Activated naive CD8-positive, alpha-beta T cell treated with anti-CD3 and anti-CD28 coated beads, Interleukin-2, amount 10 ng/mL, durations not matched to agents 7 days and 5 days (primary cell): ENCODE data around the gene LAPTM4A. TPM values are rescaled to one million over a fixed set of nuclear protein-coding genes. Genes with fewer than 3 reads are reported as not detected.

Experiments used
- ATAC-seq: fragments of 150-1000 bp; cut with Tn5 transposase; one replicate; pipeline ENCODE4 v1.10.0; 2021; ENCODE audit warnings: low read depth, moderate library complexity
- POLR2A ChIA-PET: fragments of 350-600 bp; sonication (Branson Sonifier 250); formaldehyde crosslinking; loops from one replicate; lab custom pipeline; 2021; ENCODE audit warnings: antibody characterized with exemption; lab: Charles Lee
- DNase-seq: peaks from one replicate; pipeline ENCODE4 v3.0.0; 2021
- H3K27ac Mint-ChIP-seq: one replicate; pipeline ENCODE4 v1.8.0; 2022; ENCODE audit warnings: mild to moderate bottlenecking, mixed read lengths
- H3K27me3 Mint-ChIP-seq: one replicate; pipeline ENCODE4 v1.8.0; 2022; ENCODE audit warnings: mild to moderate bottlenecking, moderate library complexity, mixed read lengths
- H3K36me3 Mint-ChIP-seq: one replicate; pipeline ENCODE4 v1.8.0; 2021; ENCODE audit warnings: mild to moderate bottlenecking, mixed read lengths
- H3K4me1 Mint-ChIP-seq: one replicate; pipeline ENCODE4 v1.8.0; 2021; ENCODE audit warnings: mixed read lengths
- H3K4me3 Mint-ChIP-seq: one replicate; pipeline ENCODE4 v1.8.0; 2022; ENCODE audit warnings: mild to moderate bottlenecking, moderate library complexity, mixed read lengths
- H3K9me3 Mint-ChIP-seq: one replicate; pipeline ENCODE4 v1.8.0; 2021; ENCODE audit warnings: mixed read lengths
- total RNA-seq, 2 experiments: library from RNA; stranded (reverse); gene quantifications; one replicate each; pipeline ENCODE4 v1.2.3, GENCODE V29; 2021

The LAPTM4A gene
- total RNA-seq, 2 experiments from 2014 or later = 27.2 to 31.8 TPM

DNA sequence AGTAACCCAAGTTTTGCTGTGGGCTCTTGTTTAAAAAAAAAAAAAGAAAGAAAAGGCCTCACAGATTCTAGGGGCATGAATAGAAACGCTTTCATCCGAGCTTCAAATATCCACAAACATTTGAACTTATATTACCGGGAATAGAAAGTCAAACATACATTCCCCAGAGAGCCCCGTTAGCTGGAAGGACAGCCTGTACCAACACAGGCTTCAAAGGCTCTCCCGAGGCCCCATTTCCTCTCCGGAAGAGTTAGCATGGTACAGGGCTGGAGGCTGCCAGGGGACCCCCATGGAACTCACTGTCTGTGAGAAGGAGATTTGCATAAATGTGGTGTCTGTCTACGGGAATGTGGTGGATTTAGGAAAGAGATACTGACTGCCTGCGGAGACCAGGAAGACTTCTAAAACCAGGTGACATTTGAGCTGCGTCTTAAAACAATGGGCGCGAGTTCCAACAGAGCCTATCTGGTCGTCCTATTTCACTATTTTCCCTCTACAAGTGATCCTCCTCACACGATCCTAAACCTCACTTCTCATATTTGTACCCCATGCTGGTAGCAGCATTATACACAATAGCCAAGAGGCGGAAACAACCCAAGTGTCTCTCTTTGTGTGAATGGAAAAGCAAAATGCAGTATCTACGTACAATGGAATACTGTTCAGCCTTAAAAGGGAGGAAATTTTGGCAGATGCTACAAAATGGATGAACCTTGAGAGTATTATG lies 38.1 kb downstream of the LAPTM4A start:
- Mint-ChIP-seq H3K4me3 (peak overlapping the region; percentile 58), H3K4me1 (peaks cover 1% of the 10 kb centered on the region), H3K27me3 (peaks cover 46% of the 10 kb centered on the region), H3K27ac (no peak overlapping the region), H3K36me3 (no peaks in the 10 kb centered on the region), H3K9me3 (no peaks in the 10 kb centered on the region)
- ATAC-seq (no peak), DNase-seq (no peak)
- POLR2A ChIA-PET = interaction anchor here (0.5 kb wide), 1 partner anchor 347 kb away, joined by 7 read pairs; no protein-coding TSS in a partner anchor

DNA sequence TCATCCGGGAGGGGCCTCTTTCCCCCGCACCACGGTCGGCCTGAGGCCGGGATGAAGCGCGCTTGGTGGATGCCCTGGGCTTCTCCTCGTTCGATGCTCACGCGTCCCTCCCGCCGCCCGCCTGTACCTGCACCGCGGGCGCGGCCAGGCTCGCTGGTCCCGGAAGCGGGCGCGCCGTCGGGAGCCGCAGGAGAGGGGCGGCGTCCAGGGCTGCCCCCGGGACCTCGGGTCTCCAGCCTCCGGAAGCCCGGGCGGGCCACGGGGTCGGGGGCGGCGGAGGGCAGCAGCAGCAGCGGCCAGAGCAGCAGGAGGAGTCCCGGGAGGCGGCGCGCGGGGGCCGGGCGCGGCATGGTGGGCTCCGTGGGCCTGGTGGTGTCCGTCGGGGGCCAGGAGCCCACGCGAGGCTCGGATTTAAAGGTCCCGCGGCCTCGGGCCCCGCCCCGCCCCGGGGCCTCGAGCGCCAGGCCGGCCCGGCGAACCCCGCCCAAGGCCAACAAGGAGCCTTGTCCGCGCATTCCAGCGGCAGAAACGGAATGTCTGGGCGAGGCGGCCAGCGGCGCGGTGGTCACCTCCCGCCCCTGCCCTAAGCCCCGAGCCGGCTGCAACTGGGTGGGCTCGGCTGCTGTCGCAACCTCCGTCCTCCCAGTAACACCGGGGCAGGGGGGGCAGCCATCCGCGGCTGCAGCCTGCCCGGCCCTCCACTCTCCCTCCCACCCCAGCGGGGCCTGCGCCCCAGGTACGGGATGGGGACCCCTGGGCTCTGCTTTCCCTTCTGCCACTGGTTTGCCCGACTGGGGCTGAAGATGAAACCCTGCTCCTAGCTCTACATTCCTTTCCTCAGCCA lies 38.9 kb downstream of the LAPTM4A start, which contains the start of gene MATN3:
TSS of gene MATN3 (minus strand) at position 387 of the 844 bp plus-strand sequence. CDS start at position 350, 37 bp downstream.
- Mint-ChIP-seq H3K27me3 (peaks cover 46% of the 10 kb centered on the region), H3K27ac (no peak within 1 kb of the TSS), H3K4me1 (peaks cover 1% of the 10 kb centered on the region), H3K4me3 (peak within 1 kb of the TSS; percentile 58), H3K36me3 (no peaks in the 10 kb centered on the region), H3K9me3 (no peaks in the 10 kb centered on the region)
- DNase-seq = peak; percentile 46
- peak; percentile 56 for ATAC-seq
- POLR2A ChIA-PET = interaction anchor here (0.5 kb wide), 1 partner anchor 346 kb away, joined by 7 read pairs; no protein-coding TSS in a partner anchor

DNA sequence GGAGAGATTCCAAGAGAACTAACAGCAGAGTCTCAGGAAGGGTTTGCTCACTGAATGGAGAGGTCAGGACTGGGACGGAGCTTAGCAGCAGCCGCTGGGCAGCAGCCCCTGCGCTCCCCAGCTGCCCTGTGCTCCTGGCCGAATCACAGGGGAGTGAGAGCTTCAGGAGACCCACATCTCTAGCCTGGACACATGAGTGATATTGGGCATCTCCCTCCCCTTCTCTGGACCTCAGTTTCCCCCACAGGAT lies 39.5 kb downstream of the LAPTM4A start:
- Mint-ChIP-seq H3K4me3 (peak overlapping the region; percentile 31), H3K27me3 (peaks cover 48% of the 10 kb centered on the region), H3K4me1 (peaks cover 1% of the 10 kb centered on the region), H3K36me3 (no peaks in the 10 kb centered on the region), H3K27ac (no peak overlapping the region), H3K9me3 (no peaks in the 10 kb centered on the region)
- no peak for DNase-seq
- no peak for ATAC-seq
- POLR2A ChIA-PET = no interaction called here

DNA sequence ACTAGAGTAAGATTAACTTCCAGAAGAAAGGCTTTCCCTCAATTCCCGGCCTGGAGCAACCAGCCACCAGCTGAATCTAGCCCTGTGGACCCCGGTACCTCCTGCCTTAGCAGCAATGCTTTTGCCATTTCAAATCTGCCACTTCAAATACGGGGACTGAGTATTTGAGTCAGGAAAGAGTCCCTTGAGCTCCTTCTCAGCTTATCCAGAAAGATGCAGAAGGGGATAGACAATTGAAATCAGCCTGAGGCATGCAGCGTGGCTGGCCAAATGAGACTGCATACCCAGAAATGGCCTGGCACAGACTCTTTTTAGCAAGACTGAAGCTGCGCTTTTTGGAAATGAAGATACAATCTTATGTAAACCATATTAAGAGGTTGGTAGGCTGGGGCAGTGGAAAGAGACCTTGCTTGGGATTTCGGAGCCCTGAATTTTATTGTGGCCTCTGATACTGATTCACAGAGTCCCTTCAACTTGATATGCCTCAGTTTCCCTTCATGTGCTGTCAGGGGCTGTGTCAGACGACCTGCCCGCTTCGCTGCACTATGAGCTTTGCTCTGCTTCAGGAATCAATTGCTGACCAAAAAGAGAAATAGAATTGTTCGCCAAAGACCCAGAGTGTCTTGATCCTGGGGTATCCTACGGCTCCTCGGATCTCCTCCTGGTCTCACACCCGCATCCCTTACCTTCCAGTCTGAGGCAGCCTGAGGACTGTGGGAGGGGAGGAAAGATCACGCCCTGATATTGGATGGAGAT lies 40.0 kb downstream of the LAPTM4A start:
- Mint-ChIP-seq H3K27ac (no peak overlapping the region), H3K27me3 (peaks cover 48% of the 10 kb centered on the region), H3K4me1 (peaks cover 1% of the 10 kb centered on the region), H3K36me3 (no peaks in the 10 kb centered on the region), H3K9me3 (no peaks in the 10 kb centered on the region), H3K4me3 (peak overlapping the region; percentile 31)
- ATAC-seq (no peak), DNase-seq (no peak)
- POLR2A ChIA-PET = no interaction called here

DNA sequence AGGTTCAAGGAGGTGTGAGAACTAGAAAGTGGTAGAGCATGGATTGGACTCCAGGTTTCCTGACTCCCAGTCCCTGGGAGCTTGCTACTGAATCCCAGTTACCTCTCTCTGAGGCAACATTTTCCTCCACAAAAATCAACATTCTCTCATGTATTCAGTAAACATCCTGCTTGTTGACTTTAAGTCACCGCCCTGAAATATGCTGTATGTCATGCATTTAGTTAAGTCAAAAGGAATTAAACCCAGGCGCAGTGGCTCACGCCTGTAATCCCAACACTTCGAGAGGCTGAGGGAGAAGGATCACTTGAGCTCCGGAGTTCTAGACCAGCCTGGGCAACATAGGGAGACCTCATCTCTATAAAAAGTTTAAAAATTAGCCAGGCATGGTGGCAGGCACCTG lies 42.7 kb downstream of the LAPTM4A start:
- H3K36me3 Mint-ChIP-seq = no peaks in the 10 kb centered on the region
- no peak for DNase-seq
- POLR2A ChIA-PET = no interaction called here
- H3K9me3 Mint-ChIP-seq = no peaks in the 10 kb centered on the region
- H3K4me3 Mint-ChIP-seq = no peak overlapping the region
- ATAC-seq = no peak
- peaks cover 40% of the 10 kb centered on the region for H3K27me3 Mint-ChIP-seq
- H3K27ac Mint-ChIP-seq = no peak overlapping the region
- H3K4me1 Mint-ChIP-seq = peaks cover 1% of the 10 kb centered on the region

DNA sequence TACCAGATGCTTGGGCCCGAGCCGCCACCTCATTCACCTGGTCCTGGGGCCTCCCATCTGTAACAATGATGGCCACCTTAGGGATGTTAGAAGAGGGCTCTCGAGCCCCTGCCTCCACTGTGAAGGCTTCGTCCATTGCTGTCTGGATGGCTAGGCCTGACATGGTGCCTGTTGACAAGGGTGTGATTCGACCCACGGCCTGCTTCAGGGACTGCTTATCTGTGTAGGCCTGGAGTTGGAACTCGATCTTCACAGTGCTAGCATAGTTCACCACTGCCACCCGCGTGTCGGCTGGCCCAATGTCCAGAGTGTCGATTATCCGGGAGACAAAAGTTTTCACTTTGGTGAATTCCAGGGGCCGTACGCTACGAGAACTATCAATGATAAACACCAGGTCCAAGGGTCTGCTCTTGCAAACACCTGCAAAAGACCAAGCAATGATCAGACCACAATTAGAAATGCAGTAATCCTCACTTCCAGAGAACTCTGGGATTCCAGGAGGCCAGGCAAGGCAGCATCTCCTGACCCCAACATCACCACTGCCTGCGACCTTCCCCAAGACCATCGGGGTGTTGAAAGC lies 45.4 kb downstream of the LAPTM4A start:
- ATAC-seq = no peak

DNA sequence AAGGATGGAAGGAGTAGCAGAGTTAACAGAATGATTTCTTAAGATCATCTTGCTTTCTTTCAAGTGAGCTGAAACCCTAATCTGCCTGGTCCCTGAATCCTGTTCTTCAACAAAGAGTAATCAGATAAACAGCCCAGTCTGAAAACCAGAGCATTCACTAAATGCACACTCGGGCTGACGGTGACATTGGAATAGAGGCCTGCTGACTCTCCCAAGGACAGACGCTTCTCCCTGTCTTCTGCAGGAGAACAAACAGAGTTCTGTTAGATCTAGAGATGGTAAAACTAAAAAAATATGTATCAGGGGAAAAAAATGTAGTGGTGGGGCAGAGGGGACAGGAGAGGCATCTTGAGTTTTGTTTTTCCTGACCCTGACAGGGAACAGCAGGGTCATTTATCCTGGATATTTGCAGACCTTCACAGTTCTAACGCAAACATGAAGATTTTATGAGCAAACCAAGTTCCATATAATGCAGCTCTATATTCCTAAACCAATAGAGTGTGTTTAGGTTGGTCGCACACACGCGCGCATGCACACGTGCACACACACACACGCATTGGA lies 46.3 kb downstream of the LAPTM4A start:
- DNase-seq = no peak
- Mint-ChIP-seq H3K27me3 (peaks cover 25% of the 10 kb centered on the region), H3K4me3 (no peak overlapping the region), H3K27ac (no peak overlapping the region), H3K36me3 (no peaks in the 10 kb centered on the region), H3K4me1 (no peaks in the 10 kb centered on the region), H3K9me3 (no peaks in the 10 kb centered on the region)
- POLR2A ChIA-PET = interaction anchor here (0.6 kb wide), 1 partner anchor 125 kb away, joined by 3 read pairs; no protein-coding TSS in a partner anchor
- no peak for ATAC-seq

More for the DNA sequence above, 45.4 kb downstream of the LAPTM4A start:
- no peaks in the 10 kb centered on the region for H3K36me3 Mint-ChIP-seq
- peaks cover 30% of the 10 kb centered on the region for H3K27me3 Mint-ChIP-seq
- DNase-seq = no peak
- POLR2A ChIA-PET = interaction anchor here (0.6 kb wide), 1 partner anchor 124 kb away, joined by 3 read pairs; no protein-coding TSS in a partner anchor
- no peak overlapping the region for H3K4me3 Mint-ChIP-seq
- no peaks in the 10 kb centered on the region for H3K4me1 Mint-ChIP-seq
- no peaks in the 10 kb centered on the region for H3K9me3 Mint-ChIP-seq
- no peak overlapping the region for H3K27ac Mint-ChIP-seq

DNA sequence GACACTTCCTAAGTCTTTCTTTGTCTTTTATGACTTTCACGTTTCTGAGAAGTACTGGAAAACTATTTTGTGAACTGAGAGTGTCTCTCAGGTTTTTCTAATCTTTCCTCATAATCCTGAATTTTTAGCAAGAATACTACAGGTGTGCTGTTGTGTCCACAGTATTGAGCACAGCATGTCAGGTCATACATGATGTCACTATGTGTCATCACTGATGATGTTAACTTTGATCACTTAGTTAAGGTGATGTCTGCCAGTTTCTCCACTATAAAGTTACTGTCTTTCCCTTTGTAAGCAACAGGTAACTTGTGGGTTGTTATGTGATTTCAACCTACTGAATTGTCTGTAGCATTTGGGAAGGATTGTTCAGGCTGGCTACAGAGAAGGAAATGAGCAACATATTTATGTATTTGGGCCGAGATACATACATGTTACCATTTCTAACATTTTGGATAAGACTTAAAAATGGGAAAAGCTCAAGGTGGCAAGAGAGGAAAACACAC lies 50.0 kb downstream of the LAPTM4A start:
- no peaks in the 10 kb centered on the region for H3K36me3 Mint-ChIP-seq
- H3K27me3 Mint-ChIP-seq = peaks cover 18% of the 10 kb centered on the region
- POLR2A ChIA-PET = no interaction called here
- H3K27ac Mint-ChIP-seq = no peak overlapping the region
- H3K4me1 Mint-ChIP-seq = no peaks in the 10 kb centered on the region
- DNase-seq (no peak), ATAC-seq (no peak)
- no peak overlapping the region for H3K4me3 Mint-ChIP-seq
- H3K9me3 Mint-ChIP-seq = no peaks in the 10 kb centered on the region

DNA sequence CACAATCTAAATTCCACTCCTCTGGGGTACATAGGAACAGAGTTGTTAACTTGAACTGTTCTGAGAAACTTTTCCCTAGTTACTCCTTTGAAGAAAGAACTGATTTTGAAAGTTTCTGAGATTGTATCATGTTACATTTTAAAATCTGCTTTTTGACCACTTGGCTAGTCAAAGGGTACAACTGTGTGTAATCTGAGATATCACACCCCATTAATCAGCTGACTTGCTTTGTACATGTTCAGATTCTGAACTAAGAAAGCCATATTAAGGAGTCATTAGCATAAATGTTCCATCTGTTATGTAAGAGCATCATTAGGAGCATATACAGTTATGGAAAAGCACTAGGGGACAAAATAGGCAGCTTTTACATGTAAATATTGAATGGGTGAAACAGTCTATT lies 57.7 kb downstream of the LAPTM4A start:
- no peak for ATAC-seq
- no peak for DNase-seq
- POLR2A ChIA-PET = no interaction called here
- peaks cover 1% of the 10 kb centered on the region for H3K36me3 Mint-ChIP-seq
- no peak overlapping the region for H3K4me3 Mint-ChIP-seq
- peaks cover 12% of the 10 kb centered on the region for H3K4me1 Mint-ChIP-seq
- no peaks in the 10 kb centered on the region for H3K9me3 Mint-ChIP-seq
- H3K27ac Mint-ChIP-seq = no peak overlapping the region
- H3K27me3 Mint-ChIP-seq = peaks cover 22% of the 10 kb centered on the region

DNA sequence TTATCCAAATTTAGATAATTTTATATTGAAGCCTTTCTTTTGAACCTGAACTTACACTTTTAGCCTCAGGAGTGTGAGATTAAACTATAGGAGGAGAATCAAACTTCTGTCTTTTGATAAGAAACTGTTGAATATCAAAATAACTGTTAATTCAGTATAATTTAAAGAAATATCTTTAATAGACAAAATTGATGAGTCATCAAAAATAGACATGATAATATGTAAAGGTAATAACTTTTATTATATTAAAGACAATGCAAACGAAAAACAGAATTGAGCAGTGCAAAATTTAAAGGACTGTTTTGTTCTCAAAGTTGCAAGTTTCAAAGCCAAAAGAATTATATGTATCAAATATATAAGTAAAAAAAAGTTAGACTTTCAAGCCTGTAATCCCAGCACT lies 59.5 kb downstream of the LAPTM4A start:
- Mint-ChIP-seq H3K27ac (no peak overlapping the region), H3K27me3 (peaks cover 22% of the 10 kb centered on the region), H3K4me1 (peaks cover 18% of the 10 kb centered on the region), H3K9me3 (no peaks in the 10 kb centered on the region), H3K36me3 (peaks cover 1% of the 10 kb centered on the region), H3K4me3 (no peak overlapping the region)
- ATAC-seq = no peak
- POLR2A ChIA-PET = no interaction called here
- no peak for DNase-seq

DNA sequence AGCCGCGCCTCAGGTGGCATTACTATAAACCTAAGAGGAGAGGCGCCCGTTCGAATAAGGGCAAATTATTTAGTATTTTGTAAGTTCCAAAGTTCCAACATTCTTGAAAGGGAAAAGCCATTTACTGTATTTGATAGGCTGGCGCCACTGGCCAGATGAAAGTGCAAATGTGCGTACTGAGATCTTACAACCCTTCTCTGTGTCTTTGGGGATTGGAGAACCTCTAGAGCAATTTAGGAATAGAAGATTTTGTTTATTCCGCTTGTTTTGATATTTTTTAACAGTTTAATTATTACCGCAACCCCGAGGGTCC lies 61.1 kb downstream of the LAPTM4A start:
- H3K4me3 Mint-ChIP-seq = peak overlapping the region; percentile 88
- H3K27ac Mint-ChIP-seq = peak overlapping the region; percentile 67
- POLR2A ChIA-PET = interaction anchor here (1.2 to 1.3 kb wide), 5 partner anchors 18 to 643 kb away, joined by 3 to 4 read pairs (median 4); partner anchors contain the start of gene LAPTM4A

DNA sequence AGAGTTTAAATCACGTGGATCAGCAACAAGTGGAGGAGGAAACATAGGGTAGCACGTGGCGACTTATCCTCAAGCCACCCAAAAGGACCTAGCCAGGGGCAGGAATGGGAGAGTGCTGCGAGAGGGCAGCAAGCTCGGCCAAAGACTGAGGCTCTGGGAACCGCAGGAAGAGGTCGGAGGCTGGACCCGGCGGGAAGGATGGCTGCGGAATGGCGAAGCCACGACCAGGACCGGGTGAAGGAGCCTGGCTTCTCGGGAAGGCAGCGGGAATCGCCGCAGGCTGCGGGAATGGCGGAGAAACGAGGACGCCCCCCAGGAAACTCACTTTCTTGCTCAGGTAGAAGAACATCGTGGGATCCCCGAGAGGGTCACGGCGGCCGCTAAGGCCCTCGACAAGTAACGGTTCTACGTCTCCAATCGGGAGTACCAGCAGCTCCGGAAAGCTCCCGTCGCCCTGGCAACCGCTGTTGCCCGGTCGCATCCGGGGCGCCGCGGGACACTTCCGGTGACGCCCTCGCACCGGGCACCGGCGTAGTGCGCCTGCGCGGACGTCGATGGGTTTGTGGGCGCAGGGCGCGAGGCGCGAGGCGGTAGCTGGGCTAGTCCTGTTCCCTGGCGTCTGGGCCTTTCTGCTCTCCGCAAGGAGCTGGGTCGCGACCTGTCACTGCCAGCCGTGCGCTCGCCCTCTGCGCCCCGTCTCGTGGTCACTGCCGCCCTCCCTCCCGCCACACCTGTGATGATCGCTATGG lies 61.6 kb downstream of the LAPTM4A start, which contains the start of gene WDR35:
TSS of gene WDR35 (minus strand) at position 439 of the 749 bp plus-strand sequence. CDS start at position 349, 90 bp downstream.
- H3K27me3 Mint-ChIP-seq = peaks cover 22% of the 10 kb centered on the region
- H3K9me3 Mint-ChIP-seq = no peaks in the 10 kb centered on the region
- DNase-seq (peak; percentile 97), ATAC-seq (peak; percentile 95)
- H3K27ac Mint-ChIP-seq = peak within 1 kb of the TSS; percentile 67
- H3K4me3 Mint-ChIP-seq = peak within 1 kb of the TSS; percentile 88
- POLR2A ChIA-PET = interaction anchor here (0.8 to 1.3 kb wide), 6 partner anchors 15 to 642 kb away, joined by 3 to 4 read pairs (median 4); partner anchors contain the start of gene LAPTM4A
- peaks cover 1% of the 10 kb centered on the region for H3K36me3 Mint-ChIP-seq
- H3K4me1 Mint-ChIP-seq = peaks cover 18% of the 10 kb centered on the region

More for the DNA sequence above, 61.1 kb downstream of the LAPTM4A start:
- ATAC-seq = no peak
- Mint-ChIP-seq H3K9me3 (no peaks in the 10 kb centered on the region), H3K4me1 (peaks cover 18% of the 10 kb centered on the region), H3K36me3 (peaks cover 1% of the 10 kb centered on the region), H3K27me3 (peaks cover 22% of the 10 kb centered on the region)
- no peak for DNase-seq
